Measurements from ENCODE around the gene CASP14. TPM values are rescaled to one million over a fixed set of nuclear protein-coding genes. Genes with fewer than 3 reads are reported as not detected.
"Not testable (repeated sequence)": the region's sequence is repeated elsewhere in the genome, so short reads cannot be mapped to it uniquely, and the experiment has no call there.

CASP14 gene
- total RNA-seq, 5 donors from 2014 or later (not counting 1 experiment from before 2014, with no cell fraction given): not detected

- H3K36me3 ChIP-seq (ENCODE audit: control insufficient read depth in 2 of 2, extremely low read depth in 1 of 2, insufficient read depth in 1 of 2, low read length in 1 of 2); H3K4me3 Mint-ChIP-seq; H3K36me3 Mint-ChIP-seq; POLR2A ChIA-PET; H3K9me3 ChIP-seq; H3K4me3 ChIP-seq (ENCODE audit: control insufficient read depth in 1 of 2, extremely low read depth in 1 of 2, low read length in 1 of 2); H3K27me3 Mint-ChIP-seq; CTCF ChIA-PET; H3K4me1 ChIP-seq (ENCODE audit: control insufficient read depth in 1 of 2, extremely low read depth in 1 of 2, insufficient read depth in 2 of 2, low read length in 2 of 2); H3K27ac Mint-ChIP-seq; ATAC-seq (replicated peaks in 1 of 4); H3K27ac ChIP-seq (ENCODE audit: low read length); H3K9me3 Mint-ChIP-seq; H3K4me1 Mint-ChIP-seq; DNase-seq: not testable (repeated sequence)
- WGBS (ENCODE audit: insufficient coverage): no CpG with 5 or more reads among the region's 6 CpGs
- H3K27me3 ChIP-seq (replicated peaks in 1 of 2; ENCODE audit: control insufficient read depth in 2 of 2, extremely low read depth in 1 of 2, insufficient read depth in 2 of 2, low read length in 1 of 2): peaks cover 0 to 14% of the 10 kb centered on the region in 2 experiments
Measured at GRCh38 chr19:15097980-15098379, 48.7 kb downstream of the CASP14 start.

- H3K27ac ChIP-seq (ENCODE audit: low read length): no peak overlapping the region
- ATAC-seq (replicated peaks in 1 of 4) (no peak), DNase-seq (no peak)
- no peak overlapping the region for H3K4me3 ChIP-seq (ENCODE audit: control insufficient read depth in 1 of 2, extremely low read depth in 1 of 2, low read length in 1 of 2)
- ChIA-PET POLR2A (no interaction called here), CTCF (no interaction called here)
- H3K9me3 ChIP-seq: no peaks in the 10 kb centered on the region
- H3K36me3 Mint-ChIP-seq: no peaks in the 10 kb centered on the region
- no peaks in the 10 kb centered on the region for H3K36me3 ChIP-seq (ENCODE audit: control insufficient read depth in 2 of 2, extremely low read depth in 1 of 2, insufficient read depth in 1 of 2, low read length in 1 of 2)
- WGBS (ENCODE audit: insufficient coverage): 86% methylated on average over 7 of the region's 10 CpGs
- no peak overlapping the region for H3K27ac Mint-ChIP-seq
- no peaks in the 10 kb centered on the region for H3K4me1 Mint-ChIP-seq
- H3K9me3 Mint-ChIP-seq: peaks cover 1 to 2% (median 2%) of the 10 kb centered on the region in 3 donors
- H3K4me3 Mint-ChIP-seq: no peak overlapping the region
- peaks cover 2 to 5% of the 10 kb centered on the region in 2 donors for H3K27me3 Mint-ChIP-seq
- H3K27me3 ChIP-seq (replicated peaks in 1 of 2; ENCODE audit: control insufficient read depth in 2 of 2, extremely low read depth in 1 of 2, insufficient read depth in 2 of 2, low read length in 1 of 2): peaks cover 0 to 14% of the 10 kb centered on the region in 2 experiments
- H3K4me1 ChIP-seq (ENCODE audit: control insufficient read depth in 1 of 2, extremely low read depth in 1 of 2, insufficient read depth in 2 of 2, low read length in 2 of 2): no peaks in the 10 kb centered on the region
Measured at GRCh38 chr19:15098460-15098859, 49.2 kb downstream of the CASP14 start.

GRCh38 chr19:15099017-15099582 lies 49.8 kb downstream of the CASP14 start:
- Mint-ChIP-seq H3K36me3 (peaks cover 1% of the 10 kb centered on the region), H3K4me3 (no peak overlapping the region), H3K4me1 (no peaks in the 10 kb centered on the region), H3K27me3 (peaks cover 2 to 5% of the 10 kb centered on the region in 2 donors), H3K27ac (peak overlapping the region in 1 of 2 donors; percentile 21), H3K9me3 (peaks cover 4 to 6% (median 5%) of the 10 kb centered on the region in 3 donors)
- ATAC-seq (replicated peaks in 1 of 4) (no peak), DNase-seq (no peak)
- no CpG with 5 or more reads among the region's 3 CpGs for WGBS (ENCODE audit: insufficient coverage)
- H3K36me3 ChIP-seq (ENCODE audit: control insufficient read depth in 2 of 2, extremely low read depth in 1 of 2, insufficient read depth in 1 of 2, low read length in 1 of 2): no peaks in the 10 kb centered on the region
- no peak overlapping the region for H3K4me3 ChIP-seq (ENCODE audit: control insufficient read depth in 1 of 2, extremely low read depth in 1 of 2, low read length in 1 of 2)
- no peak overlapping the region for H3K27ac ChIP-seq (ENCODE audit: low read length)
- ChIA-PET CTCF (no interaction called here), POLR2A (no interaction called here)
- H3K27me3 ChIP-seq (replicated peaks in 1 of 2; ENCODE audit: control insufficient read depth in 2 of 2, extremely low read depth in 1 of 2, insufficient read depth in 2 of 2, low read length in 1 of 2): peaks cover 0 to 14% of the 10 kb centered on the region in 2 experiments
- no peaks in the 10 kb centered on the region for H3K4me1 ChIP-seq (ENCODE audit: control insufficient read depth in 1 of 2, extremely low read depth in 1 of 2, insufficient read depth in 2 of 2, low read length in 2 of 2)
- H3K9me3 ChIP-seq: no peaks in the 10 kb centered on the region

- peak in 28 of 35 experiments; percentile 15 to 73 (median 36) for DNase-seq
- POLR2A ChIA-PET: no interaction called here
Measured at GRCh38 chr19:15101479-15102082, 52.3 kb downstream of the CASP14 start.

GRCh38 chr19:15104003-15104402 lies 54.7 kb downstream of the CASP14 start:
- Histone ChIP-seq H3K27me3 (replicated peaks in 1 of 2; ENCODE audit: control insufficient read depth in 2 of 2, extremely low read depth in 1 of 2, insufficient read depth in 2 of 2, low read length in 1 of 2) (peaks cover 0 to 32% of the 10 kb centered on the region in 2 experiments), H3K4me3 (ENCODE audit: control insufficient read depth in 1 of 2, extremely low read depth in 1 of 2, low read length in 1 of 2) (no peak overlapping the region), H3K27ac (ENCODE audit: low read length) (no peak overlapping the region), H3K9me3 (no peaks in the 10 kb centered on the region), H3K4me1 (ENCODE audit: control insufficient read depth in 1 of 2, extremely low read depth in 1 of 2, insufficient read depth in 2 of 2, low read length in 2 of 2) (peaks cover 0 to 20% of the 10 kb centered on the region in 2 experiments), H3K36me3 (ENCODE audit: control insufficient read depth in 2 of 2, extremely low read depth in 1 of 2, insufficient read depth in 1 of 2, low read length in 1 of 2) (no peaks in the 10 kb centered on the region)
- H3K36me3 Mint-ChIP-seq: peaks cover 6% of the 10 kb centered on the region
- WGBS (ENCODE audit: insufficient coverage): 40% methylated on average over 1 of the region's 1 CpG
- no peak for ATAC-seq (replicated peaks in 1 of 4)
- H3K27ac Mint-ChIP-seq: no peak overlapping the region
- H3K9me3 Mint-ChIP-seq: peaks cover 16% of the 10 kb centered on the region in 3 donors
- ChIA-PET POLR2A (no interaction called here), CTCF (no interaction called here)
- peaks cover 8 to 24% of the 10 kb centered on the region in 2 donors for H3K27me3 Mint-ChIP-seq
- H3K4me3 Mint-ChIP-seq: no peak overlapping the region
- peaks cover 13 to 18% (median 17%) of the 10 kb centered on the region in 3 donors for H3K4me1 Mint-ChIP-seq
- no peak for DNase-seq

More at GRCh38 chr19:15101479-15102082, 52.3 kb downstream of the CASP14 start:
- Mint-ChIP-seq H3K27me3 (peaks cover 7 to 10% of the 10 kb centered on the region in 2 donors), H3K4me3 (no peak overlapping the region), H3K36me3 (peaks cover 6% of the 10 kb centered on the region), H3K9me3 (peaks cover 16% of the 10 kb centered on the region in 3 donors), H3K27ac (no peak overlapping the region), H3K4me1 (peaks cover 2 to 5% (median 3%) of the 10 kb centered on the region in 3 donors)
- H3K27me3 ChIP-seq (replicated peaks in 1 of 2; ENCODE audit: control insufficient read depth in 2 of 2, extremely low read depth in 1 of 2, insufficient read depth in 2 of 2, low read length in 1 of 2): peaks cover 0 to 9% of the 10 kb centered on the region in 2 experiments
- peak; percentile 55 to 66 (median 62) for ATAC-seq (replicated peaks in 1 of 4)
- no peak overlapping the region for H3K27ac ChIP-seq (ENCODE audit: low read length)
- H3K36me3 ChIP-seq (ENCODE audit: control insufficient read depth in 2 of 2, extremely low read depth in 1 of 2, insufficient read depth in 1 of 2, low read length in 1 of 2): no peaks in the 10 kb centered on the region
- H3K4me1 ChIP-seq (ENCODE audit: control insufficient read depth in 1 of 2, extremely low read depth in 1 of 2, insufficient read depth in 2 of 2, low read length in 2 of 2): no peaks in the 10 kb centered on the region
- H3K4me3 ChIP-seq (ENCODE audit: control insufficient read depth in 1 of 2, extremely low read depth in 1 of 2, low read length in 1 of 2): no peak overlapping the region
- CTCF ChIA-PET: interaction anchor here (0.5 to 2.0 kb wide), 11 partner anchors 9 to 454 kb away, joined by 3 to 14 read pairs (median 3); no protein-coding TSS in a partner anchor
- no peaks in the 10 kb centered on the region for H3K9me3 ChIP-seq
- no CpG with 5 or more reads among the region's 3 CpGs for WGBS (ENCODE audit: insufficient coverage)

GRCh38 chr19:15104411-15104810 lies 55.1 kb downstream of the CASP14 start:
- Mint-ChIP-seq H3K27me3 (peaks cover 8 to 24% of the 10 kb centered on the region in 2 donors), H3K27ac (no peak overlapping the region), H3K36me3 (peaks cover 6% of the 10 kb centered on the region), H3K9me3 (peaks cover 16% of the 10 kb centered on the region in 3 donors), H3K4me3 (no peak overlapping the region), H3K4me1 (peaks cover 13 to 18% (median 17%) of the 10 kb centered on the region in 3 donors)
- CTCF ChIA-PET: no interaction called here
- no peaks in the 10 kb centered on the region for H3K9me3 ChIP-seq
- H3K27ac ChIP-seq (ENCODE audit: low read length): no peak overlapping the region
- H3K4me3 ChIP-seq (ENCODE audit: control insufficient read depth in 1 of 2, extremely low read depth in 1 of 2, low read length in 1 of 2): no peak overlapping the region
- ATAC-seq (replicated peaks in 1 of 4): no peak
- peaks cover 0 to 36% of the 10 kb centered on the region in 2 experiments for H3K27me3 ChIP-seq (replicated peaks in 1 of 2; ENCODE audit: control insufficient read depth in 2 of 2, extremely low read depth in 1 of 2, insufficient read depth in 2 of 2, low read length in 1 of 2)
- WGBS (ENCODE audit: insufficient coverage): 60% methylated on average over 1 of the region's 1 CpG
- no peak for DNase-seq
- H3K36me3 ChIP-seq (ENCODE audit: control insufficient read depth in 2 of 2, extremely low read depth in 1 of 2, insufficient read depth in 1 of 2, low read length in 1 of 2): no peaks in the 10 kb centered on the region
- POLR2A ChIA-PET: no interaction called here
- peaks cover 0 to 20% of the 10 kb centered on the region in 2 experiments for H3K4me1 ChIP-seq (ENCODE audit: control insufficient read depth in 1 of 2, extremely low read depth in 1 of 2, insufficient read depth in 2 of 2, low read length in 2 of 2)

Measured in T-cell (primary cell).